Fibroblast of peridontal ligament (primary cell): Measurements from ENCODE around the gene ARHGEF25.
A peak's percentile ranks its signal among the peaks of the same experiment; 100 is the strongest.
"Not testable (repeated sequence)": the region's sequence is repeated elsewhere in the genome, so short reads cannot be mapped to it uniquely, and the experiment has no call there.

Source experiments
- DNase-seq: peaks from one replicate; pipeline ENCODE4 v3.0.0-alpha.2; 2010; ENCODE audit errors: extremely low read depth

Gene ARHGEF25

DNA sequence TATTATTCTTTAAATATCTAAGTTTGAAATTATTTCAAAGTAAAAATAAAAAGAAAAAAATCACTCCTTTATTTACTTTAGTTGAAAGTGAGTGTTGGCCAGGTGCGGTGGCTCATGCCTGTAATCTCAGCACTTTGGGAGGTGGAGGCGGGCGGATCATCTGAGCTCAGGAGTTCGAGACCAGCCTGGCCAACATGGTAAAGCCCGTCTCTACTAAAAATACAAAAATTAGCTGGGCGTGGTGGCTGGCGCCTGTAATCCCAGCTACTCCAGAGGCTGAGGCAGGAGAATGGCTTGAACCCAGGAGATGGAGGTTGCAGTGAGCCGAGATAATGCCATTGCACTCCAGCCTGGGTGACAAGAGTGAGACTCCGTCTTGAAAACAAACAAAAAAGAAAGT, 25.5 kb downstream of the ARHGEF25 start:
- not testable (repeated sequence) for DNase-seq

DNA sequence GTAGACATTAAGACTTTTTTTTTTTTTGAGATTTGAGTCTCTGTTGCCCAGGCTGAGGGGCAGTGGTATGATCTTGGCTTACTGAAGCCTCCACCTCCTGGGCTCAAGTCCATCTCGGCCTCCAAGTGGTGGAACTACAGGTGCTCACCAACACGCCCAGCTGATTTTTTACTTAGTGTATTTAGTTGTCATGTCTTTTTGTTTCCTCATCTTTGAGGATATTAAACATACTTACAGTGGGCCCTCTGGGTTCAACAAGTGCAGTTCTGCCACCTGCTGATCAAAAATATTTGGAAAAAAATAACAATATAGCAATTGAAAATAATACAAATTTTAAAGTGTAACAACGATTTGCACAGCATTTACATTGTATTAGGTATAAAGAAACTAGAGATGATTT, 26.1 kb downstream of the ARHGEF25 start:
- DNase-seq, result no peak

- DNase-seq, result no peak
Observed at GRCh38 chr12:57638096-57638495, 26.9 kb downstream of the ARHGEF25 start.

DNA sequence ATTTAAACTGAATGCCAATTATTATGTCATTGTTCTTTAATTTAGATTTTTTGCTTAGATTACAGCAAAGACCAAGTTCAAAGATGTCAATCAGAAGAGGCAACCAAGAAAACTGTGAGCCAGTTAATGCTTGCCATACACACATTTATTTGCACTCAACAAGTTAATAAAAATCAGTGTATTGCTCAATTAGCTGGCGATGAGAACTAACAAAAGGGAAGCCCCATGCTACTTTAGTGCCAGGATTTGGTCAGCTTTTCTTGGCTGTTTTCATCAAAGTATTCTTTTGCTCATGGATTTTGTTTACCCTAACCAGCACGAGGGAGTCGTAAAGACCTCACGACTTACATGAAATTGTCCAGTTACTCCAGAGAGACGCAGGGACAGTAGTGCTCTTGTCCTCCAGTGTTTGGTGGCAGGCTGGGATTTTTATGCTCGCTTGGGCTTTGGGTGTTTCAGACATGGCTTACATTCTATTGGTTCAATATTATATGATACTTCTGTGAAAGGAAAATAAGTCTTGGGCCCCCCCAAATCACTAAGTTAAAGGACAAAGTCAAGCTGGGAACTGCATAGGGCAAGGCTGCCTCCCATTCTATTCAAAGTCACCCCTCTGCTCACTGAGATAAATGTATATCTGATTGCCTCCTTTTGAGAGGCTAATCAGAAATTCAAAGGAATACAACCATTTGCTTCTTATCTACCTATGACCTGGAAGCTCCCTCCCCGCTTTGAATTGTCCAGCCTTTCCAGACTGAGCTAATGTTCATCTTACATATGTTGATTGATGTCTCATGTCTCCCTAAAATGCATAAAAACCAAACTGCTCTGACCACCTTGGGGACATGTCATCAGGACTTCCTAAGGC, 29.2 kb downstream of the ARHGEF25 start:
- no peak for DNase-seq

DNA sequence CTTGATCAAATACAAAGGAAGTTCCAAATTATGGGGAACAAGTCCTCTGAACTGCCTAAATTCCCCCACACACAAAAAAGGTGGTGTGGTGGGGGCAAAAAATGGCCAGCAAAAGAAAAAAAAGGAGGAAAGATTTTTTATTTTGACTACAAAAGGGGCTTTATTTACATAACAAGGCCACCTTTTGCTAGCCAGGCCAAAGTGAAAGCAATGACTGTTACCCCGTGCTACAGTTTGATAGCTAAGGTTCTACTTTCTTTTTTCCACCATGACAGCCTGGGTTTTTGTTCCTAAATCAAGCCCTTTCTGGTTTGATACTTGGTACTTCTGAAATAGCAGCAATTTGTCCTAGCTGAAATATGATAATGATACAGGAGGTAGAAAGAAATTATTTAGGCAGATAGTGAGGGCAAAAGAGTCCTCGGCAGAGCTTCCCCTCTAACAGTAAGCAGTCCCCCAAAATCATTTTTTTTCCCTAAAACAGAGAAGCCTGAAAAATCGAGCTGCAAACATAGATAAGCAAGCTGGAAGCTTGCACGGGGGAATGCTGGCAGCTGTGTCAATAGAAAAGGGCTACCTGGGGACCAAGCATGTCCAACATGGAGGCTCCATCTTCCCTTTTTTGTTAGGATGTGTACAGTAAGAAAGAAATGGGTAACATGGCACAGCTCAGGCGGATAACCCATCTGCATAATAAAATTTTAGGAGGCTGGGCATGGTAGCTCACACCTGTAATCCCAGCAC, 30.6 kb downstream of the ARHGEF25 start:
- DNase-seq, result no peak

DNA sequence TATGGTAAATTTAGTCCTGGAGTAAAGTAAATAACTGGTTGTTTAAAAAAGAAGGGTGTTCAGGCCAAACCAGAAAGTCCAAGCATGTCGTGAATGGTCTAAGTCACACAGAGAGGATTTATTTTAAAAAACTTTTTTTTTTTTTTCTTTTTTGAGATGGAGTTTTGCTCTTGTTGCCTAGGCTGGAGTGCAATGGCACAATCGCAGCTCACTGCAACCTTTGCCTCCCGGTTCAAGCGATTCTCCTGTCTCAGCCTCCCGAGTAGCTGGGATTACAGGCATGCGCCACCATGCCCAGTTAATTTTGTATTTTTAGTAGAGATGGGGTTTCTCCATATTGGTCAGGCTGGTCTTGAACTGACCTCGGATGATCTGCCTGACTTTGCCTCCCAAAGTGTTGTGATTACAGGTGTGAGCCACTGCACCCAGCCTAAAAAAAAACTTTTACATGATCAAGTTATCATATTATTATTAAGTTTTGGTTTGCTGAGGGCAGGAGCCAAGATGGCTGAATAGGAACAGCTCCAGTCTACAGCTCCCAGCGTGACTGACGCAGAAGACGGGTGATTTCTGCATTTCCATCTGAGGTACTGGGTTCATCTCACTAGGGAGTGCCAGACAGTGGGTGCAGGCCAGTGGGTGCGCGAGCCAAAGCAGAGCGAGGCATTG, 34.9 kb downstream of the ARHGEF25 start:
- DNase-seq, result peak; percentile 19

GRCh38 chr12:57646659-57647049, 35.4 kb downstream of the ARHGEF25 start:
- not testable (repeated sequence) for DNase-seq

GRCh38 chr12:57654042-57654441, 42.8 kb downstream of the ARHGEF25 start:
- DNase-seq, result no peak

DNA sequence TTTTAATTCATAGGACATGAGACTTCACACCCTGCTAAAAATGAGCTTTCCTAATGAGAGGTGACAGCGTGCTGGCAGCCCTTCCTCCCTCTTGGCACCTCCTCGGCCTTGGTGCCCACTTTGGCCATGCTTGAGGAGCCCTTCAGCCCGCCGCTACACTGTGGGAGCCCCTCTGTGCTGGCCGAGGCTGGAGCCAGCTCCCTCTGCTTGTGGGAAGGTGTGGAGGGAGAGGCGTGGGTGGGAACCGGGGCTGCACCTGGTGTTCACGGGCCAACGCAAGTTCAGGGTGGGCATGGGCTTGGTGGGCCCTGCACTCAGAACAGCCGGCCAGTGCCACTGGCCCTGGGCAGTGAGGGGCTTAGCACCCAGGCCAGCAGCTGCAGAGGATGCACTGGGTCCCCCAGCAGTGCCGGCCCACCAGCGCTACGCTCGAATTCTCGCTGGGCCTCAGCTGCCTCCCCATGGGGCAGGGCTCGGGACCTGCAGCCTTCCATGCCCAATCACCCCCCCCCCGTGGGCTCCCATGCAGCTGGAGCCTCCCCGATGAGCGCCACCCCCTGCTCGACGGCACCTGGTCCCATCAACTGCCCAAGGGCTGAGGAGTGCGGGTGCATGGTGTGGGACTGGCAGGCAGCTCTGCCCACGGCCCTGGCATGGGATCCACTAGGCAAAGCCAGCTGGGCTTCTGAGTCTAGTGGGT, 44.5 kb downstream of the ARHGEF25 start:
- no peak for DNase-seq

GRCh38 chr12:57656408-57656807, 45.2 kb downstream of the ARHGEF25 start:
- DNase-seq, result not testable (repeated sequence)

- DNase-seq, result peak; percentile 9
Observed at GRCh38 chr12:57657744-57658143, 46.5 kb downstream of the ARHGEF25 start.

DNA sequence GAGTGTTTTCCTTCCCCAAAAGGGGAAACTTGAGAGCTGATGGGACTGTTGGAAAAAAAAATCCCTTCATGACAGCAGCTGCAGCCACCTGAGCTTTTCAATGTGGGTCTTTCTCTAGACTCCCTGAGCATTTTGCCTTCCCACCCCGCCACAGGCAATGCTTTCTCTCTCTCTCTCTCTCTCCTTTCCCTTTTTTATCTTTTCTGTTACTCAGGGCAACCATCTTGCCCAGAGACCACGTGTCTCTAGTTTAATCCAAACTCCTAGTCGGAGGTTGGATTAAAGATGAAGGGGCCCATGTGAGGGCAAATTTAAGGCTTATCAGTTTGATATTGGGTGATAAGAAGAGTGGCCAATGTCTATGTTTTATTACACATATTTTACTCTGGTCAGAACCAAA, 47.7 kb downstream of the ARHGEF25 start:
- DNase-seq, result no peak

GRCh38 chr12:57661376-57661775, 50.1 kb downstream of the ARHGEF25 start:
- no peak for DNase-seq

DNA sequence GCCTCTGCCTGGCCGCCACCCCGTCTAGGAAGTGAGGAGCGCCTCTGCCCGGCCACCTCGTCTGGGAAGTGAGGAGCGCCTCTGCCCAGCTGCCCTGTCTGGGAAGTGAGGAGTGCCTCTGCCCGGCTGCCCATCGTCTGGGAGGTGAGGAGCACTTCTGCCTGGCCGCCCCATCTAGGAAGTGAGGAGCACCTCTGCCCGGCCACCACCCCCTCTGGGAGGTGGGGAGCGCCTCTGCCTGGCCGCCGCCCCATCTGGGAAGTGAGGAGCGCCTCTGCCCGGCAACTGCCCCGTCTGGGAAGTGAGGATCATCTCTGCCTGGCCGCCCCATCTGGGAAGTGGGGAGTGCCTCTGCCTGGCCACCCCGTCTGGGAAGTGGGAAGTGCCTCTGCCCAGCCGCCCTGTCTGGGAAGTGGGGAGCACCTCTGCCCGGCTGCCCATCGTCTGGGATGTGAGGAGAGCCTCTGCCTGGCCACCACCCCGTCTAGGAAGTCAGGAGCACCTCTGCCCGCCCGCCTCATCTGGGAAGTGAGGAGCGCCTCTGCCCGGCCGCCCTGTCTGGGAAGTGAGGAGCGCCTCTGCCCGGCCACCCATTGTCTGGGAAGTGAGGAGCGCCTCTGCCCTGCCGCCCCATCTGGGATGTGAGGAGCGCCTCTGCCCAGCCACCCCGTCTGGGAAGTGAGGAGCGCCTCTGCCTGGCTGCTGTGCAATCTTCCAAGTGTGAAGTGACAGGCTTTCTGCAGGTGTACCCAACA, 54.0 kb downstream of the ARHGEF25 start:
- not testable (repeated sequence) for DNase-seq
